Measurements from ENCODE around the gene MARCHF6. TPM values are rescaled to one million over a fixed set of nuclear protein-coding genes. Genes with fewer than 3 reads are reported as not detected.

Gene MARCHF6
- total and polyA plus RNA-seq, 2 donors (not counting 1 experiment from before 2014, with no cell fraction given): 69.0 to 201 TPM

DNA sequence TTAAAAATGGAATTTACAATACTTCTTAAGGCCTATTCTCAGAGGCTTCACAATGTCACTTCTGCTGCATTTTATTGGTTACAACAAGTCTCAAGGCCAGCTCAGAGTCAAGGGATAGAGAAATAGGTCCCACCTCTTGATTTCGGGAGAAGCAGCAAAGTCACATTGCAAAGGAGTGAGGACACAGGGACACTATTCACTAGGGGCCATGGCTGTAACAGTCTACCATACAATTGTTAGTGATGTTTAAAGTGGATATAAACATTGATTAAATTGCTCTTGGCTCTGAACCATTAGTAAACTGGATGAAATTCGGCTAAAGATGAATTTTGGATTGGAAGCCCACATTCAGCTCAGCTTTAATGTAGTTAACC lies 24.1 kb upstream of the MARCHF6 start:
- ATAC-seq (ENCODE audit: low read depth) (no peak), DNase-seq (no peak)
- H3K79me2 ChIP-seq (ENCODE audit: control insufficient read depth, insufficient read depth, low read length): no peaks in the 10 kb centered on the region
- Mint-ChIP-seq H3K9me3 (ENCODE audit: insufficient read depth) (no peaks in the 10 kb centered on the region), H3K27ac (no peak overlapping the region), H3K4me3 (no peak overlapping the region), H3K27me3 (peaks cover 39% of the 10 kb centered on the region), H3K4me1 (peaks cover 12% of the 10 kb centered on the region)
- CTCF ChIA-PET: no interaction called here
- no peak overlapping the region for H2AFZ ChIP-seq (ENCODE audit: insufficient read depth, low read depth, low read length, poor library complexity, severe bottlenecking)
- no CpG with 5 or more reads among the region's 2 CpGs for WGBS (ENCODE audit: insufficient coverage)
- intact Hi-C loops (cut with micrococcal nuclease): no loop called here
- POLR2A ChIA-PET: no interaction called here
- no peak overlapping the region for H3K9ac ChIP-seq (ENCODE audit: low read length)
- no peak overlapping the region for H3K4me2 ChIP-seq (replicated peaks; ENCODE audit: low read depth, low read length, poor library complexity, severe bottlenecking)
- H3K4me3 ChIP-seq (ENCODE audit: control extremely low read depth in 1 of 5, extremely low read depth in 1 of 5, insufficient read depth in 1 of 5, low read depth in 2 of 5, low read length in 4 of 5): no peak overlapping the region
- no peaks in the 10 kb centered on the region for H3K36me3 ChIP-seq (replicated peaks in 1 of 2; ENCODE audit: control extremely low read depth in 1 of 2, control insufficient read depth in 1 of 2, extremely low read depth in 1 of 2, insufficient read depth in 2 of 2, low read length in 1 of 2)
- no peaks in the 10 kb centered on the region for H4K20me1 ChIP-seq (ENCODE audit: control insufficient read depth, insufficient read depth, low read length, poor library complexity, severe bottlenecking)
- H3K9me3 ChIP-seq (ENCODE audit: control extremely low read depth in 1 of 3, control insufficient read depth in 2 of 3, insufficient read depth in 1 of 3, low read length in 2 of 3): peaks cover 0 to 7% (median 0%) of the 10 kb centered on the region in 3 donors
- no peak overlapping the region for H3K27ac ChIP-seq (ENCODE audit: low read length in 2 of 2)
- peaks cover 10 to 15% of the 10 kb centered on the region in 2 donors for H3K4me1 ChIP-seq (ENCODE audit: control insufficient read depth in 2 of 2, insufficient read depth in 2 of 2, low read length in 2 of 2)
- H3K27me3 ChIP-seq (replicated peaks in 1 of 4; ENCODE audit: control extremely low read depth in 1 of 4, control insufficient read depth in 3 of 4, insufficient read depth in 4 of 4, low read length in 3 of 4): peaks cover 0 to 41% (median 19%) of the 10 kb centered on the region in 4 experiments
- TF ChIP-seq, protein P1, sequence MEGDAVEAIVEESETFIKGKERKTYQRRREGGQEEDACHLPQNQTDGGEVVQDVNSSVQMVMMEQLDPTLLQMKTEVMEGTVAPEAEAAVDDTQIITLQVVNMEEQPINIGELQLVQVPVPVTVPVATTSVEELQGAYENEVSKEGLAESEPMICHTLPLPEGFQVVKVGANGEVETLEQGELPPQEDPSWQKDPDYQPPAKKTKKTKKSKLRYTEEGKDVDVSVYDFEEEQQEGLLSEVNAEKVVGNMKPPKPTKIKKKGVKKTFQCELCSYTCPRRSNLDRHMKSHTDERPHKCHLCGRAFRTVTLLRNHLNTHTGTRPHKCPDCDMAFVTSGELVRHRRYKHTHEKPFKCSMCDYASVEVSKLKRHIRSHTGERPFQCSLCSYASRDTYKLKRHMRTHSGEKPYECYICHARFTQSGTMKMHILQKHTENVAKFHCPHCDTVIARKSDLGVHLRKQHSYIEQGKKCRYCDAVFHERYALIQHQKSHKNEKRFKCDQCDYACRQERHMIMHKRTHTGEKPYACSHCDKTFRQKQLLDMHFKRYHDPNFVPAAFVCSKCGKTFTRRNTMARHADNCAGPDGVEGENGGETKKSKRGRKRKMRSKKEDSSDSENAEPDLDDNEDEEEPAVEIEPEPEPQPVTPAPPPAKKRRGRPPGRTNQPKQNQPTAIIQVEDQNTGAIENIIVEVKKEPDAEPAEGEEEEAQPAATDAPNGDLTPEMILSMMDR (IDR thresholded peaks at IDR 0.05): no peak
- TF ChIP-seq EZH2 (IDR thresholded peaks at IDR 0.05; ENCODE audit: borderline replicate concordance, insufficient read depth, low read depth, low read length, poor library complexity, severe bottlenecking): no peak

DNA sequence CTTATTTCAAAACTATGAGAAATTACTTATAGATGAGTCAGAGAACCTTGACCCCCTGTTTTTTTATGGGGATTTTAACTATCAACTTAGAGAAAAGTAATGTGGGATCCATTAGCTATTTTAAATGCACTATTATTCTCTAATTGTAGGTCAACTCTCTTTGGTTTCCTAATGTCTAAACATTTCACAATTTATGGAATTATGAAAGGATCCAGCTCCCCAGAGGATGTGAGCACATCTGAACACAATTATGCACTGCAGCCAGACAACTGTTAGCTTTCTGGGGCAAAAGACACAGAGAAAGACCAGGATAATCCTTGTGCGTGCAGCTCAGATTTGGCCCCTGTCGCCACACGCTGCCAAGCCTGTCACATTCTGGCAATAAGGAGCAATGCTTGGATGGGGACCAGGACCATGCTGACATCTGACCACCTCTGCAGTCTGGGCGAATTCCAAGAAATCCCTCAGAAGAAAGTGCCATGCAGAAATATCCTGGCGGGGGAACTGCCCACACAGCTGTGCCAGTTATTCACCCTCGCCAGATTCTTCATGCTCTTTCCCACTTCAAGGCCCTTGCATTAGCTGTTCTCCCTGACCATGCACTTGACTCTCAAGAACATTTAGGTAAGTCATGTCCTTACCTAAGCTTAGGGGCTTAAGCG lies 23.5 kb upstream of the MARCHF6 start:
- Histone ChIP-seq H3K9me3 (ENCODE audit: control extremely low read depth in 1 of 3, control insufficient read depth in 2 of 3, insufficient read depth in 1 of 3, low read length in 2 of 3) (peaks cover 0 to 7% (median 0%) of the 10 kb centered on the region in 3 donors), H3K27me3 (replicated peaks in 1 of 4; ENCODE audit: control extremely low read depth in 1 of 4, control insufficient read depth in 3 of 4, insufficient read depth in 4 of 4, low read length in 3 of 4) (peaks cover 0 to 44% (median 20%) of the 10 kb centered on the region in 4 experiments), H3K4me2 (replicated peaks; ENCODE audit: low read depth, low read length, poor library complexity, severe bottlenecking) (no peak overlapping the region), H3K9ac (ENCODE audit: low read length) (no peak overlapping the region), H3K4me3 (ENCODE audit: control extremely low read depth in 1 of 5, extremely low read depth in 1 of 5, insufficient read depth in 1 of 5, low read depth in 2 of 5, low read length in 4 of 5) (no peak overlapping the region), H2AFZ (ENCODE audit: insufficient read depth, low read depth, low read length, poor library complexity, severe bottlenecking) (no peak overlapping the region), H3K4me1 (ENCODE audit: control insufficient read depth in 2 of 2, insufficient read depth in 2 of 2, low read length in 2 of 2) (peaks cover 10 to 15% of the 10 kb centered on the region in 2 donors), H3K79me2 (ENCODE audit: control insufficient read depth, insufficient read depth, low read length) (no peaks in the 10 kb centered on the region), H4K20me1 (ENCODE audit: control insufficient read depth, insufficient read depth, low read length, poor library complexity, severe bottlenecking) (no peaks in the 10 kb centered on the region), H3K27ac (ENCODE audit: low read length in 2 of 2) (no peak overlapping the region), H3K36me3 (replicated peaks in 1 of 2; ENCODE audit: control extremely low read depth in 1 of 2, control insufficient read depth in 1 of 2, extremely low read depth in 1 of 2, insufficient read depth in 2 of 2, low read length in 1 of 2) (no peaks in the 10 kb centered on the region)
- DNase-seq (no peak), ATAC-seq (ENCODE audit: low read depth) (no peak)
- intact Hi-C loops (cut with micrococcal nuclease): no loop called here
- CTCF ChIA-PET: no interaction called here
- peaks cover 44% of the 10 kb centered on the region for H3K27me3 Mint-ChIP-seq
- H3K9me3 Mint-ChIP-seq (ENCODE audit: insufficient read depth): no peaks in the 10 kb centered on the region
- POLR2A ChIA-PET: no interaction called here
- peaks cover 15% of the 10 kb centered on the region for H3K4me1 Mint-ChIP-seq
- H3K27ac Mint-ChIP-seq: no peak overlapping the region
- no peak overlapping the region for H3K4me3 Mint-ChIP-seq
- TF ChIP-seq, protein P1 (IDR thresholded peaks at IDR 0.05): no peak
- WGBS (ENCODE audit: insufficient coverage): 94% methylated on average over 7 of the region's 7 CpGs
